GM23248 (cell line): ENCODE measurements around the gene KLHDC8A.

Experiments used
- EZH2 ChIP-seq: fragments of 200-600 bp; sonication (generic); IDR thresholded peaks from 2 replicates; pipeline ENCODE4 v1.6.1; 2018; ENCODE audit warnings: antibody characterized with exemption, mild to moderate bottlenecking; ENCODE audit not compliant: insufficient read depth, poor library complexity, severe bottlenecking
- EZH2phosphoT487 ChIP-seq: fragments of 200-600 bp; sonication (generic); IDR thresholded peaks from 2 replicates; pipeline ENCODE4 v1.6.1; 2018; ENCODE audit warnings: antibody characterized with exemption, moderate library complexity, mild to moderate bottlenecking, low read depth; ENCODE audit not compliant: insufficient read depth

DNA sequence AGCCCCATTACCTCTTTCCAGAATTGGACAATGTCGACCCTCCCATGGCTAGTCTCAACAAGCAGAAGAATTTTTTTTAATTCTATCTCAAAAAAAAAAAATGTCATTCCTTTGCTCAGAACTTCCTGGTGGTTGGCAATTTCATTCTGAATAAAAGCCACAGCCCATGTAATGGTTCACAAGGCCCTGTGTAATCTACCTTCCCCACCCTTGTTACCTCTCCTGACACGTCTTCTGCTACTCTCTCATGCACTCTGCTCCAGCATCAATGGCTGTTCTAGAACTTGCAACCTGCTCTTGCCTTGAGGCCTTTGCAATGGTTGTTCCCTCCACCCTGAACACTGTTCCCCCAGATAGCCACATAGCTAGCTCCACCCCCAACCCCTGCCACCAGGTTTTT is 60.6 kb downstream of the KLHDC8A start:
- TF ChIP-seq EZH2phosphoT487 (no peak), EZH2 (no peak)
